HCT116 (cell line): Measurements from ENCODE around the gene NUP42.

Source experiments
- CTCF ChIP-seq, 3 experiments: fragments of 200-600 bp in 1 of 3; sonication (generic) in 1 of 3; IDR thresholded peaks in 2 of 3; conservative IDR thresholded peaks in 1 of 3; 2 replicates each; pipeline ENCODE4 v1.5.1; 2012 to 2017; ENCODE audit warnings: low read depth in 2 of 3, low read length in 2 of 3, antibody characterized with exemption in 1 of 3, borderline replicate concordance in 1 of 3, control low read depth in 1 of 3, mild to moderate bottlenecking in 1 of 3, mixed read lengths in 1 of 3, mixed run types in 1 of 3, moderate library complexity in 1 of 3; ENCODE audit not compliant: insufficient read depth in 1 of 3
- EGR1 ChIP-seq: IDR thresholded peaks from 2 replicates; pipeline ENCODE4 v1.6.1; 2012; ENCODE audit warnings: low read depth
- POLR2A ChIP-seq: IDR thresholded peaks from 2 replicates; pipeline ENCODE4 v1.7.0; 2011; ENCODE audit warnings: borderline replicate concordance; ENCODE audit not compliant: insufficient read depth, insufficient read length; ENCODE audit errors: extremely low read depth
- SIN3A ChIP-seq: IDR thresholded peaks from 2 replicates; pipeline ENCODE4 v1.6.1; 2012; ENCODE audit warnings: low read depth

GRCh38 chr7:23183279-23184012, 1.6 kb downstream of the NUP42 start:
- TF ChIP-seq EGR1 = no peak
- TF ChIP-seq POLR2A = no peak
- no peak for TF ChIP-seq CTCF (IDR thresholded peaks at IDR 0.05 in 2 of 3, conservative IDR thresholded peaks at IDR 0.05 in 1 of 3; ENCODE audit: borderline replicate concordance in 1 of 3, insufficient read depth in 1 of 3, low read depth in 2 of 3, low read length in 2 of 3)
- no peak for TF ChIP-seq SIN3A
